Measurements from ENCODE around the gene ZRANB2. TPM values are rescaled to one million over a fixed set of nuclear protein-coding genes. Genes with fewer than 3 reads are reported as not detected.
A peak's percentile ranks its signal among the peaks of the same experiment; 100 is the strongest.

ZRANB2 gene
- total RNA-seq, 1 experiment from 2014 or later = 134 TPM

- H3K27me3 Mint-ChIP-seq (ENCODE audit: insufficient read depth, unreplicated experiment) = peaks cover 54% of the 10 kb centered on the region
- intact Hi-C loops (cut with micrococcal nuclease) = no loop called here
- DNase-seq (ENCODE audit: unreplicated experiment) = peak; percentile 5
Measured at GRCh38 chr1:71047635-71048607, 32.9 kb downstream of the ZRANB2 start, which contains the start of gene PTGER3. Gene PTGER3, minus strand, starts transcription at chr1:71047816. Its CDS starts 239 bp downstream, at chr1:71047577.

GRCh38 chr1:71046891-71047634, 33.8 kb downstream of the ZRANB2 start:
- Mint-ChIP-seq H3K9me3 (ENCODE audit: unreplicated experiment) (no peaks in the 10 kb centered on the region), H3K27ac (ENCODE audit: low read depth, unreplicated experiment) (no peak overlapping the region), H3K36me3 (ENCODE audit: insufficient read depth, unreplicated experiment) (no peaks in the 10 kb centered on the region), H3K4me1 (ENCODE audit: insufficient read depth, unreplicated experiment) (no peaks in the 10 kb centered on the region), H3K4me3 (ENCODE audit: unreplicated experiment) (peak overlapping the region; percentile 33), H3K27me3 (ENCODE audit: insufficient read depth, unreplicated experiment) (peaks cover 58% of the 10 kb centered on the region)
- TF ChIP-seq CTCF (IDR thresholded peaks at IDR 0.05; ENCODE audit: unreplicated experiment) = no peak
- intact Hi-C loops (cut with micrococcal nuclease) = no loop called here
- CTCF ChIA-PET = interaction anchor here (1.2 kb wide), 1 partner anchor 914 kb away, joined by 5 read pairs; no protein-coding TSS in a partner anchor
- BruUV-seq (replicated peaks) = no TSS peak
- no peak for DNase-seq (ENCODE audit: unreplicated experiment)
- POLR2A ChIA-PET = no interaction called here

More at GRCh38 chr1:71047635-71048607, 32.9 kb downstream of the ZRANB2 start, which contains the start of gene PTGER3:
- H3K9me3 Mint-ChIP-seq (ENCODE audit: unreplicated experiment) = no peaks in the 10 kb centered on the region
- no TSS peak for BruUV-seq (replicated peaks)
- H3K27ac Mint-ChIP-seq (ENCODE audit: low read depth, unreplicated experiment) = no peak within 1 kb of the TSS
- H3K4me3 Mint-ChIP-seq (ENCODE audit: unreplicated experiment) = peak within 1 kb of the TSS; percentile 33
- POLR2A ChIA-PET = no interaction called here
- CTCF ChIA-PET = interaction anchor here (1.2 to 4.8 kb wide), 2 partner anchors 15 to 519 kb away, joined by 3 to 50 read pairs; no protein-coding TSS in a partner anchor
- TF ChIP-seq CTCF (IDR thresholded peaks at IDR 0.05; ENCODE audit: unreplicated experiment) = no peak
- peaks cover 2% of the 10 kb centered on the region for H3K36me3 Mint-ChIP-seq (ENCODE audit: insufficient read depth, unreplicated experiment)
- H3K4me1 Mint-ChIP-seq (ENCODE audit: insufficient read depth, unreplicated experiment) = no peaks in the 10 kb centered on the region

GRCh38 chr1:71045463-71046028, 35.3 kb downstream of the ZRANB2 start:
- intact Hi-C loops (cut with micrococcal nuclease) = no loop called here
- ChIA-PET CTCF (interaction anchor here (0.9 to 1.2 kb wide), 2 partner anchors 360 to 912 kb away, joined by 3 to 5 read pairs; no protein-coding TSS in a partner anchor), POLR2A (no interaction called here)
- no TSS peak for BruUV-seq (replicated peaks)
- no peaks in the 10 kb centered on the region for H3K9me3 Mint-ChIP-seq (ENCODE audit: unreplicated experiment)
- H3K4me3 Mint-ChIP-seq (ENCODE audit: unreplicated experiment) = no peak overlapping the region
- peaks cover 73% of the 10 kb centered on the region for H3K27me3 Mint-ChIP-seq (ENCODE audit: insufficient read depth, unreplicated experiment)
- no peak for TF ChIP-seq CTCF (IDR thresholded peaks at IDR 0.05; ENCODE audit: unreplicated experiment)
- no peaks in the 10 kb centered on the region for H3K36me3 Mint-ChIP-seq (ENCODE audit: insufficient read depth, unreplicated experiment)
- no peak for DNase-seq (ENCODE audit: unreplicated experiment)
- no peak overlapping the region for H3K27ac Mint-ChIP-seq (ENCODE audit: low read depth, unreplicated experiment)
- no peaks in the 10 kb centered on the region for H3K4me1 Mint-ChIP-seq (ENCODE audit: insufficient read depth, unreplicated experiment)

Data from MCF 10A (cell line).